Left cardiac atrium (tissue), 4 donors: ENCODE data around the gene EMC8. TPM values are rescaled to one million over a fixed set of nuclear protein-coding genes. Genes with fewer than 3 reads are reported as not detected.

Source experiments
- ATAC-seq, 2 donors: fragments of 200-7000 bp; cut with Tn5 transposase; one replicate each; pipeline ENCODE4 v1.9.1; 2020; ENCODE audit warnings: mild to moderate bottlenecking in 2 of 2, moderate library complexity in 2 of 2
- DNase-seq: peaks from one replicate; pipeline ENCODE4 v3.0.0-alpha.2; 2020
- intact Hi-C, 2 donors: fragments of 100-400 bp; cut with DNase I; formaldehyde crosslinking; loops; one replicate each; pipeline versions ENCODE4 v1.14.1 to v1.15.1; 2022 to 2023
- total RNA-seq, 2 donors: library from RNA; stranded (reverse); fragmentation: NEBNext Ultra II Directional; extraction: Animal tissue kit (Norgen Biotek cat#: 25700); gene quantifications; one replicate each; pipeline ENCODE4 v1.2.1, GENCODE V29; 2021
- donor health status: DM: no; HTN: yes; CAD: no.
- donor health status: DM: no; HTN: yes; CAD: no; lungs with severe emphysema.
- donor health status: DM: yes; HTN: yes; CAD: no.
- donor health status: Dilated cardiomyopathy.

The EMC8 gene
- total RNA-seq, 2 donors from 2014 or later, result 18.6 to 24.4 TPM

DNA sequence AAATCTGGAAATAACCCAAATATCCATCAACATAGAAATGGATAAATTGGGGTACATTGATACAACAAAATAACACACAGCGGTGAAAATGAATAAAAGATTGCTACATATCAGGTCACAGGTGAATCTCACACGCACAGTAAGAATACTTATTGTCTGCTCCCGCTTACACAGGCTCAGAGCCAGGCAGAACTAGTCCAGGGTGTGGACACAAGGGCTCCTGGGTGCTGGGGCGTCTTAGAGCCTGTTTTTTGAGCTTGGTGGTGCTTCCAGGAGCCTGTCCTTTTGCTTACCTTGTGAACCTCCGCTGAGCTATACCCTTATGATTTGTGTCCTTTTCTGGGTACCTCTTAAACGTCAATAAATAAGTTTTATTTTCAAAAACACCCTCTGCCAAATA is 28.6 kb downstream of the EMC8 start:
- DNase-seq (no peak), ATAC-seq (no peak)
- intact Hi-C loops, result no loop called here

DNA sequence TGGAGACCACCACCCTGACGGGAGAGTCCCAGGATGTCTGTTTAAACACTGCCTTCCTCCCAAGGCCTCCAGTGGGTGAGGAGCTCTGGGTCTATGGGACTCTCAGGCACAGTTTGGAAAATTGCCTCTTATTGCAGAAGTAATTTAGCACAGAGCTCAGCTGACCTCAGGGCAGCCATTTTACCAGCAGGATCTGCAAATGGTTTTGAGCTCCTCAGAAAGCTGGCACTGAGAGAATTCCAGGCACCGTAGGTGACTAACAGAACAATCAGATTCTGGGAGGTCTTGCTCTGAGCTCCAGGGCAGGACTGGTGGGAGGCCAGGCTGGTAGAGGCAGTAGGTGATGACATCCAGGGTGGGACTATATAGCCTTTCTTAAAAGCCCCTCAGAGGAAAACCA is 31.1 kb downstream of the EMC8 start:
- DNase-seq, result no peak
- ATAC-seq, result no peak
- intact Hi-C loops, result no loop called here

DNA sequence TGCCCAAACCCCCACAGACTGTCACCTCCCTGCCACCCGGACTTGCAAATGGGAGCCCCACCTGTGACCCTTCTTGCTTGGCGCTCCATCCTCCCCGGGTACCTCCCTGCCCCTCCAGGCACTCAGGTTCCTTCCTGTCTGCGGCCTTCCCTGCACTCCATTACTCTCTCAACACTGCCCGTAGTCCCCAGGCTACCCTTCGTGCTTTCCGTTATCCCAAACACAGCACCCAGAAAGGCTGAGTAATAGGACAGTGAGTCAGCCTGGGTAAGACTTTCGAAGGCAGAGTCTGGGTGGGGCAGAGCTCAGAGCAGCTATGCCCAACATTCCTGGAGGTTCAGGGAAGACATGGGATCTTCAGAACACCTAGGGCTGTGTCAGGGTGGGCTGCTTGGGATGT is 31.8 kb downstream of the EMC8 start:
- ATAC-seq (peak in 1 of 2 donors; percentile 80), DNase-seq (no peak)
- intact Hi-C loops, result no loop called here

DNA sequence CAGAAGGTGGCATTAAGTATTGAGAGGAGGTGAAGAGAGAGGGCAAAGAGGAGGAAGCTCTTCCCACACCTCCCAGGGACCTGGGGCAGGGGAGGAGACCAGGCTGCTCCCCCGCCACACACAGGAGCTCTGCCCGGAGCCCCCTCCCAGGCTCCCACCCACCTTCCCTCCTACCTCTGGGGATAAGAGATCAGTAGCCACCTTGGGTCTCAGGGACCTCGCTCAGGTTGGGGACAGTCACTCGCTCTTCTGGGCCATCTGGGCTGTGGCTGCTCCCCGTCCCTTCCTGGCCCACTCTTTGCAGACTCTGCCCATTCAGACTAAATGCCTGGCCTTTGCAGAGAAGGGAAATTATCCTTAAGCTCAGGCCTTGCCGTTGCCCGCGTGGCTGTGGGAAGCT is 33.6 kb downstream of the EMC8 start:
- DNase-seq (no peak), ATAC-seq (no peak)
- intact Hi-C loops, result no loop called here

DNA sequence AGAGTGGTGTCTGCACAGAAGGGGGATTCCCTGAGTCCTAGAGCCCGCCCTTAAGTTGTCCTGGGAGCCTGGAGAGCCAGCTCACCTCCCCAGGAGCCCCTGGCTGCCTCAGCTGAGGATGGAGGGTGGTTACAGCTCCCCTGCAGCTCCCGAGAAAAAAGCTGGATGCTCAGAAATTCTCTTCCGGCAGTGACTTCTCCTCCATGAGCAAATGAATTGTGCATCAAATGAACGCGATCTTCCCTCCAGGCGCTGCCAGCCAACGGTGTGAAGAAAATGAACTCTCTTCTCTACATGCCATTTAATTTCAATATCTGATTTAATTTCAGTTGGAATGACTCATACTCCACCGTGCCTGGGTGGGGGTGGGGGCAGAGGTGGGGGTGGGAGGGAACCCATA is 34.1 kb downstream of the EMC8 start:
- no peak for DNase-seq
- no peak for ATAC-seq
- intact Hi-C loops, result no loop called here

DNA sequence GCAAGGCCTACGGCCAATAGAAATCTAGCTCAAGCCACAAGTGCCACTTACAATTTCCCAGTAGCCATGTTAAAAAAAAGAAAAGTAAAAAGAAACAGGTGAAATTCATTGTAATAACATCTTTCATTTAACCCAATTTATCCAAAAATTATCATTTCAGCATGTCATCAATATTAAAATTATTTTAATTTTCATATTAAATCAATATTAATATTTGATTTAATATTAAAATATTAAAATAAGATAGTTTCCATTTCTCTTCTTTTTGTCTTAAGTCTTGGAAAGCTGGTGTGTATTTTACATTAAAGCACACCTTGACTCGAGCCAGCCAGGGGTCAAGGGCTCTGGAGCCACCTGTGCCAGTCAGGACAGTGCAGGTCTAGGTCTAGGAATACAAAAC is 35.7 kb downstream of the EMC8 start:
- ATAC-seq (no peak), DNase-seq (no peak)
- intact Hi-C loops, result no loop called here

DNA sequence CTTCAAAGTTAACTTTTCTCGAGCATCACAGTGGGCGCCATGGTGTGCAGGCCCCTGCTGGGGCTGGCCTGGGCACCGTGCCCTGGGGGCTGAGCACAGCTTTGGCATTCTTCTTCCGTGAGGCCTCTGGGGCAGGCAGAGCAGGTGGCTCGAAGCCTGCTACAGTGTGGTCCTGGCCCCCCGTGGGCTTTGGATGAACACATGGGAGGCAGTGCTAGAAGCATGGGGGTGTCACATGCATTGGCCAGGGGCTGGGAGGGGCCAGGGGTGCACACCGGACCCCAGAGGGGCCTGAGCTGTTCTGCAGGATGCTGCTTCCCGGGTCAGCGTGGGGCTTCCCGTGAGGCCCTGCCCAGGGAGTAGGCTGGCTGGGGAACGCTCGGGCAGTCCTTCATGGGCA is 36.4 kb downstream of the EMC8 start:
- intact Hi-C loops, result no loop called here
- DNase-seq (no peak), ATAC-seq (no peak)

DNA sequence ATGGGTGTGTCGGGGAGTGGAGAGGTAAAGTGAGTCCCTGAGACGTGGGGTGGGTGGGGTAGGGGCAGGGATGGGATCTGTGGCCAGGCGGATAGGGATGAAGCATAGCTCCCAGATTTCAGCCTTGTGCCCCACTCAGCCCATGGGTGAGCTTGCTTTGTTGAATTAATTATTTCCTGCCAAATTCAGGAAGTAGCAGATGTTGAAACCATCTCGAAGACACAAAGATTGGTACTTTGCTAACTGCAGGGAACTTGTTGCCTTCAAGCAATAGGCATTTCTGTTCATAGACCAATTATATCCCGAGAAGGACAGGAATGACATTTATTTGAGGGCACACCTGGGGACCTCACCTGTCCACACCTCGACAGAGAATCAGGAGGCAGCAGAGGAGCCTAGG is 37.5 kb downstream of the EMC8 start:
- ATAC-seq (no peak), DNase-seq (no peak)
- intact Hi-C loops, result no loop called here

DNA sequence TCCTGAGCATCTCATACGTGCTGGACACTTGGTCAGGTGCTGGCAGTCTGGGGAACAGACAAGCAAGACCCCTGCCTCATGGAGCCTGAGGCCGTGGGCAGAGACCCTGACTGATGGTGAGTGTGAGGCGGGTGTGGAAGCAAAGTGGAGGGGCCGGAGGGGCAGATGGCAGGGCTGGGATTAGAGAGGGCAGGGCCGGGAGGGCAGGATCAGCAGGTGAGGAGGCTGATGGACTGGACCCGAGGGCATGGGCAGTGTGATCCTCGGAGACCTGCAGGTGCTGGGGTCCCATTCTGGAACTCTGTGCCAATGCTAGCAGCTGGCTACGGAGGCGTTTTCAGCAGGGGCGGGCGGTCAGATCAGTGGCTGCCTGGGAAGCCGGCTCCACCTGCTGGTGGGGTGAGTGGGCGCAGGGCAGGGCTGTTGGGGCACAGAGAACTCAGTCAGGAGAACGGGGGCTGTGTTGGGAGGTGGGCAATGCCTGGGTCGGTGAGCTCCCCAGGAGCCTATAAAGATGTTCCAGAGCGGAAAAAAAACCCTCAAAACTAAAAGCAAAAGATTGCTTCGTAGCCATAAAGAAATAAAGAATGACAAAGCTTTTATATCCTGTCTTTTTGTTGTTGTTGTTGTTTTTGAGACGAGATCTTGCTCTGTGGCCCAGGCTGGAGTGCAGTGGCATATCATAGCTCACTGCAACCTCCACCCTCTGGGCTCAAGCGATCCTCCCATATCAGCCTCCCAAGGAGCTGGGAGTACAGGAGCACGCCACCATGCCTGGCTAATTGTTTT is 39.5 kb downstream of the EMC8 start:
- ATAC-seq (peak in 1 of 2 donors; percentile 19), DNase-seq (no peak)
- intact Hi-C loops, result no loop called here

DNA sequence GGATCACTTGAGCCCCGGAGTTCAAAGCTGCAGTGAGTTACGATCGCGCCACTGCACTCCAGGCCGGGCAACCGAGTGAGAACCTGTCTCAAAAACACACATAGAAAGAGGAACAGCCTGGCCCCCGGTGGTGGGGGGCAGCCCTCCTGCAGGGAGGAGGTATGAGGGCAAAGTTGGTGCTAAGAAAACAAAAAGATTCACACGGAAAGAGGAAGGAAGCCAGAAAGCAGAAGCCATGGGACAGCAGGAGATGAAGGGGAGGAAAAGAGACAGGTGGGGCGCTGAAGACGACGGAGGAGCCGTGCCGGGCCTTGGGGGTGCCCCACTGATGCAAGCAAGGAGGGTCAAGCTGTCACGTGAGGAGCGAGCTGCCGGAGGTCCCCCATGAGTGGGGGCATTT is 40.2 kb downstream of the EMC8 start:
- no peak for DNase-seq
- intact Hi-C loops, result no loop called here

DNA sequence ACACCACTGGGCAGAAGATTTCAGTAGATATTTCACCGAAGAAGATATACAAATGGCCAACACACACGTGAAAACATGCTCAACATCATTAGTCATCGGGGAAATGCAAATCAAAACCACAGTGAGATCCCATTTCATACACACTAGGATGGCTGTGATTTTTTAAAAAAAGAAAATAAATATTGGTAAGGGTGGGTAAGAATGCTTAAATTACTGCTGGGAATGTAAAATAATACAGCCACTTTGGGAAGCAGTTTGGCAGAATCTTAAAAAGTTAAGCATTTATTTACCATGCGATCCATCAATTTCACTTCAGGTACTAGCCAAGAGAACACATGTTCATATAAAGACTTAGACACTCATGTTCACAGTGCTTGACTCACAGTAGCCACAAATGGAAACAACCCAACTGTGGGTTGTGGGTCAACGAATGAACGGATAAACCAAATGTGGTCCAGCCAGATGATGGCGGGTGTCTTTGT is 42.0 kb downstream of the EMC8 start:
- intact Hi-C loops, result no loop called here
- ATAC-seq (no peak), DNase-seq (no peak)

More for the DNA sequence above, 40.2 kb downstream of the EMC8 start:
- ATAC-seq, result no peak

DNA sequence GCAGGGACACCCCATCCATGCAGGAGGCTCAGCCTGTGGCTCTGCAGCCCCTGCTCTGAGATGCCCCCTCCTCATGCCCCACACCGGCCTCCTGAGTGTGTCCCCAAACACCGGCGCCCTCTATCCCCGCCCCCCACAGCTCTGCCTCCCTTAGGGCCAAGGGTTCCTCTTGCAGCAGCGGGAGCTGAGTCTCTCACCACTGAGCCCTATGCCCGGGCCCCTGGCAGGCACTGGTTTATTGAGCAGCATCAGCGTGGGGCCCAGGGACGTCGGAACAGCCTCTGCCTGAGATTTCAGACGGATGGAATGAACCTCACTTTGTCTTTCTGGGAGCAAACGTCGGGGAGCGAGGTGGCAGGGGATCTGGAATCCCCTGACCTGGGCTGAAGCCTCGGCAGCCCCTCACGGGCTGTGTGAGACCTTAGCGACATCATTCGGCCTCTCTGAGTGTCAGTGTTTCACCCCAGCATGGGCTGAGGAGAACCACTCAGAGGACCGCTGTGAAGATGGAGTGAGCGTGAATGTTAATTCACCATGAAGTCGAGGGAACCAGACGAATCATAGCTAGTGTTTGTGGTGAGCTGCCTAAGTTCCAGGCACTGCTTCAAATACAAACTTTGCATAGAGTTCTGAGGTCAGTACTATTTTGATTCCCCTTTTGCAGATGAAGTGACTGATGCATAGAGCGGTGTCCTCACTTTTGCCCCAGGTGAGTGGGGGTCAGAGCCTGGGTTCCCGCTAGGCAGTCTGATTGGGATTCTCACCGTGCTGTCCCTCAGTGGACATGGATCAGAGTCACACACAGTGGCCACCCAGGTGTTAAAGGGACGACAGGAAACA is 43.2 kb downstream of the EMC8 start:
- DNase-seq, result no peak
- ATAC-seq, result no peak
- intact Hi-C loops, result no loop called here

DNA sequence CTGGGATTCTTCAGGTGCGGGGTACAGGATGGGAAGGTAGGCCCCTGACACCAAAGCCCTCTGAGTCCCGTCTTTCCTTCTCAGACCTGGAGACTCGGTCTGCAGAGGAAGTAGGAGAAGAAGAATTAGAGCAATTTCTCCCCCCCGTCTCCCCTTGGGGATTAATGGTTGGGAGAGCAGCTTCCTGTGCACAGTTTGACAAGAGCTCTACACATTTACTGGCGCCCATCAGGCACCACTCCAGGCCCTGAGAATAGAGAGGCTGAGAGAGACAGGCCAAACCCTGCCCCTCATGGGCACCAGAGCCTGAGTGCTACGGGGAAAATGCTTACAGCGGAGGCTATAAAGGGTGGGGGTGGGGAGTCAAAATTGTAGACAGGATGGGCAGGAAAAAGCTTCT is 44.9 kb downstream of the EMC8 start:
- intact Hi-C loops, result no loop called here

DNA sequence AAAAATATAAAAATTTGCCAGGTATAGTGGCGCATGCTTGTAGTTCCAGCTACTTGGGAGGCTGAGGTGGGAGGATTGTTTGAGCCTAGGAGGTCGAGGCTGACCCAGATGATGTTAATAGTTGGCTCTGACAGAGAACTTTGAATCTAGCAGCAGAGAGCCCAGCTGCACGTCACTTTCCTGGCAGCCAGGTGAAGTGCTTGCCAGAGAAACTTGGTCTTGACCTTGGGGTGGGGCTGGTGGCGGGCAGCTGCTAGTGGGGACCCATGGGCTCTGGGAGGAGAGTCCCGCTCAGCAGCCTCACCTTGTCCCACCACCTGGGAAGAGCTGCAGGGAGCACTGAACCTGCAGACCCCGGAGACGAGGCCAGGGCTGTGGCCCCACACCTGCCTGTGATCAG is 45.4 kb downstream of the EMC8 start:
- intact Hi-C loops, result no loop called here
- ATAC-seq (no peak), DNase-seq (no peak)

More for the DNA sequence above, 44.9 kb downstream of the EMC8 start:
- DNase-seq (no peak), ATAC-seq (no peak)

DNA sequence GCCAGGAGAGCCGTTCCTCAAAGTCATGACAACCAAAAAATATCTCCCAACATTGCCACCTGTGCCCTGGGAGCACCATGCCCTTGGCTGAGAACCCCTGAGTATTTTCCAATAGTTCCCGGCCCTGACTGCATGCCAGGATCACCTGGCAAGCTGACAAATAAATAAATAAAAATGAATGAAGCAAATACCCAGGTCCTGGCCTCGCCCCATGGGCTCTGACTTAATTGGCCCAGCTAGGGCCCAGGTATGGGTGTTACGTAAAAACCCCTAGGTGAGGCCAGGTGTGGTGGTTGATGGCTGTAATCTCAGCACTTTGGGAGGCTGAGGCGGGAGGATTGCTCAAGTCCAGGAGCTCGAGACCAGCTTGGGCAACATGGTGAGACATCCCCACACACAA is 45.8 kb downstream of the EMC8 start:
- ATAC-seq (no peak), DNase-seq (no peak)
- intact Hi-C loops, result no loop called here

DNA sequence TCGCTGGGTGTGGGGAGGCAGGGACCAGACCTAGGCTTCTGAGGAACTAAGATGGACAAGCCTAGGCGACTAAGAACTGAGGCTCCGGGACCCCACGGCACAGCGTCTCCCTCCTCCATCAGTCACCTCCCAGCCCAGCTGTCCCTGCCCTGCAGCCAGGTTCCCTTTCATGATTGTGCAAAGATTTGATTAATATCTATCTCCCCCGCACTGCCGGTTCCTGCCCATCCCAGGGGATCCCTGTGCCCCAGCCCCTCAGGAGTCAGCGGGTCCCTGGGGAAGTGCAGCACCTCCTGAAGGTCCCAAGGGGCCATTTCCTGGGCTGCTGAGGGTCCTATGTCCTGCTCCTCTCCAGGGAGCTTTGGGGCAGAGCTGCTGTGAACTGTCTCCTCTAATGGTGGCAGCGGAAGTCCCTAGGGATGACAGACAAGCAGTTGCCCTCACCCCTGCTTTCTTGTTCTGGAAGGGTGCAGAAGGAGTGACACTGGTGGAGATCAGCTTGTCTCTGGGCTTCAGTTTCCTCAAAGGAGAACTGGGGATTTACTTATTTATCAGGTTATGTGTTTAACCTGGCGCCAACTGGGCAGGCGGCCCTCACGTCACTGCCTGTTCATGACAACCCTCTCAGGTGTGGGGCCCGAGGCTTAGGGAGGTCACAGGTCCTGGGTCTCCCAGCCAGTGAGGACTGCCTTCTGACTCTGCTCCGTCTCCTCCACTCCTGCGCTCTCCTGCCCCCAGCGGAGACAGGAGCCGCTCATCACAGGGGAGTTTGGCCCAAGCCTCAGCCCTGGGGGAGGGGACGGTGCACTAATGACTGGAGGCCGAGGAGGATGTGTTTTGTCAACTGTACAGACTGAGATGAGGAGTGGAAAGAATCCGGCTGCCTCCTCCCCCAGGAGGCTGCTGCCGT is 46.6 kb downstream of the EMC8 start:
- DNase-seq (no peak), ATAC-seq (peak in 1 of 2 donors; percentile 42)
- intact Hi-C loops, result no loop called here

DNA sequence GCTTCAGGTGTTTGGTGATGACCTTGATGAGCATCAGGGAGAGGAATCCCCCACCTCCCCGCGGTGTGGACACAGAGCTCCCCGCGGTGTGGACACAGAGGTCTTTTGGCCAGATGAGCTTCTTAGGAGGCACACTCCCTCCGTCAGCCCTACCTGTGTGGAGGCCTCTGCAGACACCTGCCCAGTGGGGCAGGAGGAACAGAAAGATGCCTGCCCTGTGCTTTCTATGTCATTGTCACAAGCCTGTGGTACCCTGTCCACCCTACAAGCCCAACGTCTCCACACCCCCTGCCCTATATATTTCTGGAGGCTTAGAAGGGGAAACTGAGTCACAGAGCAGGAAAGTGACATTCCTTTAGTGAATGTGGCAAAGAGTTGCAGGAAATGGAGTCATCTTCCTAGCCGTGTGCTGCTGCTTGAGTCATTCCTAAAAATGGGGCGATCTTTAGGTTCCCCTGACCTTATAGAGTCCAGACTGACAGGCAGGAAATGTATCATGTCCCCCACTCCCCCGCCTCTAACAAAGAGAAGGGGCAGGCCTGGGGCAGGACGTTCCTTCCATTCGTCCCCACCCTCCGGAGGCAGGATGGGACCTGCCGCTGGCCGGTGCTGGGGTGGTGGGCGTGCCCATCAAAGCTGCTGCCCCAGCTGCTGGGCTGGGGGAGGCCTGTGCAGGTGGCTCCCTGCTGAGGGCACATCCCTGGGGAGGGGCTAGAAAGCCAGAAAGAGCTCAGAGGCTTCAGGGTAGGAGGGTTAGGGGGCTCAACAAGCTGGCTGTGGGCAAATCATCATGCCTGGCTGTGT is 47.4 kb downstream of the EMC8 start:
- intact Hi-C loops, result no loop called here
- DNase-seq (no peak), ATAC-seq (no peak)

DNA sequence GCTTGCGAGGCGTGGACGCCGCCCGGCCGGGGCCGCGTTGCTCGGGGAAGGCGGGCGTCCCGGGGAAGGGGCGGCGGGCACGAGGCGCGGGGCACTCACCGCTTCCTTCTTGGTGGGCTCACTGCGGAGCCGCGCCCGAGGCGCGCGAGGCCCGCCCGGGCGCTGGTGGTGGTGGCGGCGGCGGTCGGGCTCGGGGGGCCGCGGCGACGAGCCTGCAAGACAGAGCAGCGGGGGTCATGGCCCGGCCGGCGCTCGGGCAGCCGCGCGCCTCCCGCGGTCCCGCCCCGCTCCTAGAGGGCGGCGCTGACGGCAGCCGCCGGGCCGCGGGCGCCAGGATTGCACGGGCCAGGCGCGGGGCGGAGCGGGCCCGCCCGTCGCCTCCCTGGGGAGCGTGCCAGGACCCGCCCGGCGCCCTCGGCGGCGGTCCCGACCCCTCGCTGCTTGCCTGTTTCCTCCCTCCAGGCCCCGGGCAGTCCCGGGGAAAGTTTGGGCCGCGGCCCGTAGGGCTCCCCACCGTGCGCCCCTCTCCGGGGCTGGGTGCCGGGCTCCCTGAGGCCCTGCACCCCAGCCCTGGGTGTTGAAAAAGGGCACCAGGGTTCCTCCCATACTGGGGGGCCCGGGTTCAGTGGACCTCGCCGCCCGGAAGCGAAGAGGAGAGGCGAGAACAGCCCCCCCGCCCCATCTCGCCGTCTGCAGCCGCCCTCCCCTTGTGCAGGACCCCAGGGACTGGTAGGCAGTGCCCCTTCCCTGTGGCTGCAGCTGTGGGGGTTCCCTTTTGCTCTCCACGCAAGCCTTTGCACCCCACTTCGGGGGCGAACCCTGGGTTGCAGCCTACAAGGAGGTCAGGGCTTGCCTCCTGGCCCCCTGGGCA is 48.3 kb downstream of the EMC8 start, which contains the start of gene C16orf74:
C16orf74 (minus strand) TSS at position 270 of the 871 bp plus-strand sequence. CDS start 15,879 bp downstream, outside the sequence.
- intact Hi-C loops, result no loop called here

More for the DNA sequence above, 48.3 kb downstream of the EMC8 start, which contains the start of gene C16orf74:
- ATAC-seq (peak; percentile 86 to 92), DNase-seq (peak; percentile 52)
